Fibroblast of skin of left biceps (primary cell): ENCODE measurements around the gene UCKL1.

Experiments
- DNase-seq, 2 experiments: peaks; one replicate each; pipeline ENCODE4 v3.0.0-alpha.2; 2013; ENCODE audit warnings: low read depth in 2 of 2

Gene UCKL1

GRCh38 chr20:63959699-63960075, 3.5 kb upstream of the UCKL1 start:
- DNase-seq, result no peak

DNA sequence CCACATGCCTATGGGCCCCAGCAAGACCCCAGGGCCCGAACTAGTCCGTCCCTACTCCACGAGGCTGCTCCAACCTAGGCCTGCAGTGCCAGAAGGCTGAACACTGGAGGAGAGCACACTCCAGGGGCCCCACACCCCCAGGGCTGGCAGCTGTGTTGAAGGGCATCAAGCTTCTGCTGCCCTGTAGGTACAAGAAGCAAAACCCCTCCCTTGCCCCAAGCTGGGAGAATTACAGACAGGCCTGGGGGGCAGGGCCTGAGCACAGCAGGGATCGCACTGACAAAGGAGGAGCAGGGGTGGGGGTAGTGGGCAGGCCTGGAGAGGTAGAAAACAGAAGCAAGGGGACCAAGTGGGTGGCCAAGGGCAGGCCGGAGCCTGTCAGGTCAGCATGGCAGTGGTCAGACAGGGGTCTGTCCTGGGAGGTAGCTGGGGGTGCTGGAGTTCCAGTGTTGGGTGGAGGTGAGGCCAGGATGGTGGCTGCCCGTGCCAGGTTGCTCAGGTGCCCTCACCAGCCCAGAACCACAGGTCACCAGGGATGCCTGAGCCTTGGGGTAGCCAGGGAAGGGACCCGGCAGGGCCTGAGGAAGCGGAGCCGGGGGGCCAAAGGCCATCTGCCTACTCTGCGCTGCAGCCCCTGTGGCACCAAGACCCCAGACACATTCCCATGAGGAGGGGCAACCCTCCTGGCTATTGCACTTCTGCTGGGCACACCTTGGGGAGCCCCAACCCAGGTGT, 2.9 kb upstream of the UCKL1 start:
- DNase-seq, result no peak

DNA sequence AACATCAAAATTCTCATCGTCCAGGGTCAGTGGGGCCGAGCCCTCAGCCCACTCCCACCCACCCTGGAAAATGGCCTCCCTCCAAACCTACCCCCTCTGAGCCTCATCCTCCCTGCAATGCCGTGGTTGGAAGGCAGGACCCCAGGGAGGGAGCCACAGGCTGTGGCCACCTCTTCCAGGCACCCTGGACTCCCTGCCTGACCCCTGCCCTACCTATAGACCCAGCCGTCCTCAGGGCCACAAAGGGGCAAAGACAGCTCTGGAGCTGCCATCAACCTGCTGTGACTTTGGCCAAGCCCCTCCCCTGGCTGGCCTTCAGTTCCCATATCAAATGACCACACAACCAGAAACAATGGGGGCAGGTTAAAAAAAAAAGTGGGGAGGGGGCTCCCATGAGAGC, 2.3 kb upstream of the UCKL1 start:
- DNase-seq, result no peak

- DNase-seq, result no peak
Observed at GRCh38 chr20:63957690-63958441, 1.6 kb upstream of the UCKL1 start.

DNA sequence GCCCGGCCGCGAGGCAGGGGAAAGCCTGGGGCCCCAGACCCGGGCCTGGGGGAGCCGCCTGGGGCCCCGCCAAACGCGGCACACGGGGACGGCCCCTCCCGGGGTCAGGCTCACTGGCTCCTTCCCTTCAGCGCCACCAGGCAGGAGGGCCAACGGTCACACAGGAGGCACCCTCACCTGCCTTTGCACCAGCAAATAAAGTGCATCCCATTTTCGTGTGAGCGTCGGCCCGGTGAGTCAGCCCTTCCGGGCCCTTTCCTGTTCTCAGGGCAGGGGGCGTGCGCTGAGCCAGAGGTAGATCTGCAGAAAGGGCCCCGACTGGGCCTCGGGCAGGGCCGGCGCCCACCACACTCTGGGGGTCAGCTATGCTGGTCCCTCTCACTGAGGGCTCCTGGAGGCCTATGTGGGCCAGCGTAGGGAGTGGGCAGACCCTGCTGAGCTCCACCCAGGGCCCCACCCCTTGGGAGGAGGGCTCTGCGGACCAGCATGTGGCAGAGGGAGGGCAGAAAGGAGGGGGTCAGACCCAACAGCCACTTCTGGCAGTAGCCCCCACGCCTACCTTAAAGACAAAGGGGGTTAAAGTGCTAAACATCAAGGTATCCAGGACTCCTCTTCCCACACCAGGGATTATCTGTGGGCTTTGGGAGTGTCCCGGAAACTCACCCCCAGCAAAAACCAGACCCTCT, 931 bp upstream of the UCKL1 start:
- DNase-seq, result no peak

- DNase-seq, result no peak
Observed at GRCh38 chr20:63956664-63957003, 418 bp upstream of the UCKL1 start.

DNA sequence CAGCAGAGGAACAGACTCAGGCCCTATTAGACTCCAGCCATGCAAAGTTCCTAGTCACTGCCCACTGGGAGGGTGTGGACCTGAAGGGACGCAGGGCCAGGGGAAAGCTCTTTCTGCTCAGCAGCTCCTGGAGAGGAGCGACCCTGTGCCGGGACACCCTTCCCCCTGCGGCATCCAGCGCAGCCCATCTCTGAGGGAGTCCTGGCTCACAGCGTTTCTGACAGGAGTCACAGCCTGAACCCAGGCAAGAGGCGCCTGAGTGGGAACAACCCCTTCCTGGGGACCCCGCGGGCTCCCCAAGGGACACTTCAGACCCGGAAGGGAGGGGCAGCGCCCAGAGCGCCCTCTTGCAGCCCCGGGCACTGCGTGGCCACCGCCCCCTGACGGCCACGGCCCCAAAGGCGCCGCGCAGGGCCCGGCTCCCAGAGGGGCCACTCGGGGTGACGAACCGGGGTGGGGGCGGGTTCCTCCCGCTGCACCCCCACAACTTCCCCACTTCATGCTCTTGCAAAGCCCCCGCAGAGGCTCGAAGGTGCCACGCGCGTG, 862 bp downstream of the UCKL1 start:
- no peak for DNase-seq

GRCh38 chr20:63953764-63954429, 2.3 kb downstream of the UCKL1 start:
- DNase-seq, result no peak

DNA sequence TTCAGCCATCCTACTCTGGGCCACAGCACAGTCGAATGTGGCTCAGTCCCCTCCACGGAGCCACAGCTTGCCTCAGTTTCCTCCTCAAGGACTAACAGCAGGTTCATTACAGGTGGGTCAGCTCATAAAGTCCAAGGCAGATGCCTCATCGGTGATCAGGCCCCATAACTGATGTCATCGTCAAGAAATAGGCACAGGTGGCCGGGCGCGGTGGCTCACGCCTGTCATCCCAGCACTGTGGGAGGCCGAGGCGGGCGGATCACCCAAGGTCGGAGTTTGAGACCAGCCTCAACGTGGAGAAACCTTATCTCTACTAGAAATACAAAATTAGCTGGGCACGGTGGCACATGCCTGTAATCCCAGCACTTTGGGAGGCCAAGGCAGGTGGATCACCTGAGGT, 3.4 kb downstream of the UCKL1 start:
- DNase-seq, result no peak

DNA sequence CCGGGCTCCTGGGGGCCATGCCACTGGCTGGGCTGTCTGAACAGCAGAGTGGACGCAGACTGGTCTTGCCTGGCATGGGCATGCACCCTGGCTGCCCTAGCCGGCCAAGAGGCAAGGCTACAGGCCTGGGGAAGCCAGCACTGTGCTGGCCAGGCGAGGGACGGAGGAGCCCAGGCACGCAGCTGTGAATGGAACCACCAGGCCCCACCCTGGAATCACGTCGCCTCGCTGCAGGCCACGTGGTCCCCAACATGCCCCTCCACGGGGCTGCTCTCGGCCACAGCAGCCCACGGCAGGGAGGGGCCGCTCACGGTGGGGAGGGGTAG, 4.0 kb downstream of the UCKL1 start:
- DNase-seq, result no peak

DNA sequence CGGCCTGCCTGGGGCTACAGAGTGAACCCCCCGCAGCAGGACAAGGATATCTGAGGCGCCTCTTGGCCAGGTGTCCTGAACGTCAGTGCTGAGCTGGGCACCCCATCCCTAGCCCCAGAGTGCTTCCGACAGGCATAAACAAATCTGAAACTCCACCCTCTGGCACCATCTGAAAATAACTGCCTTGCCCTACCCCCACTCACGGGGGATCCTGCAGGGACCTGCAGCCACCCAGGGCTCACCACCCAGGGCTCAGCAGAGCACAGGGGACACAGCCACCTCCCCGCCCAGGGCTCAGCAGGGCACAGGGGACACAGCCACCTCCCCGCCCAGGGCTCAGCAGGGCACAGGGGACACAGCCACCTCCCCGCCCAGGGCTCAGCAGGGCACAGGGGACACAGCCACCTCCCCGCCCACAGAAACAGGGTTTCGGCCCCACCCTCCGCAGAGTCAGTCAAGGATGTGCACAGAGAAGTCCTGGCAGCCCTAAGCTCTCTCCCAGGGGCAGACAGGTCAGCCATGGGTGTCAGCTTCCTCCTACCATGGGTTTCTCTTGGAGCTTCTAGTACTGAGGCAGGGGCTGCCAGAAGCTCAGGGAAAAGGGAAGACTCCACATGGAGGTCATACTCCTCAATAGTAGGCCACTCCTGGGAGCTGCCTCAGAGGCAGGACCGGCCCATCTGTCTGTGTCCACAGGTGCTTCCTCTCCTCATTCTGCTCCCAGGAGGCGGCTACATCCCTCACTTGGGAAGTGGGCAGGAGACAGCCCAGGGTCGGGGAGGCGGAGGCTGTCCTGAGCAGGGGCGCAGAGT, 4.6 kb downstream of the UCKL1 start:
- DNase-seq, result no peak

DNA sequence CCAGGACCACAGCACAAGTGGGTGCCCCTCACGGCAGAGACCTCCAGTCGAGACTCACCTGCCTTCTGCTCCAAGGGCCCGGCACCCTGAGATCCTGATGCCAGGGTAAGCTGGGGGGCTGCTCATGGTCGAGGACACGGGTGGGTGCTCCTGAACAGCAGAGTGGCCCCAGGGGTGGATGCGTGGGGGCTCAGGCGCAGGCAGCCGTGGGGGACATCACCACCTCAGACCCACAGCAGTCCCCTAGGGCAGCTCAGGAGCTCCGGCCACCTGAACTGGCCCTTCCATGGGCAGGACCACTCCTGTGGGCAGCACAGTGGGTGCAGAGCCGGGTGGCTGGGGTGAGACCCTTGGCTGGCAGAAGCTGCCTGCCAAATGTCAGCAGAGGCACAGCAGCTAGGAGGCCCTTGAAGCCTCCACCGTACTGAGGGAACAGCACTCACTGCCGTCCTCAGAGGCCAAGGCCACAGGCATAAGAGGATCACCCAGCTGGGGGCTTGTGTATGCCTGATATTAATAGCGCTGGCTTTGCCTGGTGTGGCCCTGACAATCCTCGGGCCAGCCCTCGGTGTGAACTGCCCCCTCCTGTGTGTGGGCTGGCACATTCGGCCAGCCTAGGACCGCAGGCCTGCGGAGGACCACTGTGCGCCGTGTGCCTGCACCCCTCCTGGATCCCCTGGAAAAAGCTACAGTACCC, 5.4 kb downstream of the UCKL1 start:
- no peak for DNase-seq

DNA sequence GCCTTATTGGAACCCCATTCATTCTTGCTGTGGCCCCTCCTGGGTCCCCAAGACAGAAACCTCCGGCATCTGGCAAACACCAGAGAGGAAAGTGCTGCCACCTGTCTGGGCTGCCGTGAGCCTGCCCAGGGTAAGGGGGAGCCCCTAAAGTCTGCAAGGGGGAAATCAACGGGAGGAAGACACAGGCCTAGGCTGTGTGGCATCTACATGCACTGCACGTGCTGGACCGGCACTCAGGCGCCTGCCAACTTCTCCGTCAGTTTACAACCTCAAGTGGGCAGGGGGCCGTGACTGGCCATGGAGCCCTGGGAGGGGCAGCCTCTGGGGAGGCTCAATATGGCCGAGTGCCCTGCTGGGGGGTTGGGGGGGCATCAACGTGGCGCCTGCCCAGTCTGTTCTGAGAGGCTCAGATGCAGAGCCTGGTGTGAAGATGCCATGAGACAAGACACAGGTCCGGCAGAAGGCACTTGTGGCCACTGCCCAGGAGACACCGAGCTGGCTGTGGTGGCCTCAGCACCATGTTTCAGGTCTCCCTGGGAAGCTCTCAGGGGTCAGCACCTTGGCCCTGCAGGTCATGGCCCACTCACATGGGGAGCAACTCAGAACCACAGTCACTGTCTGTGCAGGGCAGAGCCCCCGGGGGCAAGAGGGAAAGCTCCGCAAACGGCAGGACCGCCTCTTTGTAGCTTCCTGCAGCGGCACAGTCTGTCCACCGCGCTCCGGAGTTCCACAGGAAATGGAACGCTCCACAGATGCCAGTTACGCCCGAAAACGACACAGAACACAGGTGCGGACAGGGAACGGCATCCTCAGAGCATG, 8.4 kb downstream of the UCKL1 start:
- no peak for DNase-seq

DNA sequence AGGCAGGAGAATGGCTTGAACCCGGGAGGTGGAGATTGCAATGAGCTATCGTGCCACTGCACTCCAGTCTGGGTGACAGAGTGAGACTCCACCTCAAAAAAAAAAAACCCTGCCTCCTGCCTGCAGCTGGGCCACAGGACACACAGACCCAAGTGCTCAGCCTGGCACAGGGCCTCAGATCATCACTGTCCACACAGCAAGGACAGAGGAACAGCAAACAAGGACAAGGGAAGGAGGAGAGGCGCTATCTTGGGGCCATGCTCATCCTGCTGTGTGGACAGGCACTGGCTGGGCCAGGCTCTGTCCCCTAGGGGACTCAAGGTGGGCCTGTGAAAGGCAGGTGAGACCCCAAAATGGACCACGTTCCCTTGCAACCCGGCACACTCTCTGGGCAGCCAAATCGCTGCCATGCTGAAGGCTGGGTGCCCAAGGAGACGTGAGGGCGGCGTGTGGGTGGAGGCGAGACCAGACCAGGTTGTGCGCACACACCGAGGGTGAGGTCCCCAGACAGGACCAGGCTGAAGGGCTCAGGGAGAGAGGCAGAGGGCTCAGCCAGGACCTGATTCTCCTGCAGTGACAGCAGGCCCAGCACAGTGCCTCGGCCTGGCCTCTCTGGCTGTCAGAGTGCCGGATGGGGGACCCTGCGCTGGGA, 9.1 kb downstream of the UCKL1 start:
- no peak for DNase-seq

DNA sequence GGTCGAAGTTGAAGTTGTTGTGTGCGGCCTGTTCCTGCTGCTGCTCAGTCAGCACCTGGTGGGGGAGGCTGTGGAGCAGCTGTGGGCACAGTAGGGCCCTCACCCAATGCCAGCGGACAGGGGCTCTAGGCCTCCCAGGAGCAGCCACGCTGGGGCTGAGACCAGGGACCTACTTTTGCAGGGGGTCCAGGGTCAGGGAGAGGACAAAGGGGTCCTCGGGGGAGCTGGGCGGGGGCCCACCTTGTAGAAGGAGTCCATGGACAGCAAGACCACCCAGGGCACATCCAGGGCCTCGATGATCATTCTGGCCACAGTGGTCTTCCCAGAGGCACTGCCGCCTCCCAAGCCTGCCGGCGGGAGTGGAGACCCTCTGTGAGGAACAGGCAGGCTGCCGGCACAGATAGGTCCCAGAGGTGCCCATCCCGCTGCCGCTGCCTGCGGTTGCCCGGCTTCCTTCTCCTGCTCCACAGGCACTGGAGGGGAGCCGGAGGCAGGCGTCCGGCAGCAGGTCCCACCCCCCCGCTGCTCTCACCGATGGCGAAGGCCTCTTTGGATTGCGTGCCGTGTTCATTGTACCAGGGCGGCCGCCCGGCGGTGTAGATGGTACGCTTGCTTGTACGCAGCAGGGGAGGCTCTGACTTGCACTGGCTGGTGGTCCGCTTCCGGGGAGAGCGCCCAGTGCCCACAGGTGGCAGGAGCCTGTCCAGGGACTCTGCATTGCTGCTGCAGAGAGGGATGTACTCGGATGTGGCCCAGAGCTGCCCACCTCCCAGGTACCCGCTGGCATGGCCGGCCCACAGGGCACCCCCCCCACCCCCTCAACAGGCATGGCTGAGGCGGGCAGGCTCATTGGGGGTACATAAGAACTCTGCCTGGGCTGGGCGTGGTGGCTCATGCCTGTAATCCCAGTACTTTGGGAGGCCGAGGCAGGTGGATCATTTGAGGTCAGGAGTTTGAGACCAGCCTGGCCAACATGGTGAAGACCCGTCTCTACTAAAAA, 10.0 kb downstream of the UCKL1 start:
- no peak for DNase-seq

GRCh38 chr20:63945031-63945658, 11.1 kb downstream of the UCKL1 start:
- no peak for DNase-seq

DNA sequence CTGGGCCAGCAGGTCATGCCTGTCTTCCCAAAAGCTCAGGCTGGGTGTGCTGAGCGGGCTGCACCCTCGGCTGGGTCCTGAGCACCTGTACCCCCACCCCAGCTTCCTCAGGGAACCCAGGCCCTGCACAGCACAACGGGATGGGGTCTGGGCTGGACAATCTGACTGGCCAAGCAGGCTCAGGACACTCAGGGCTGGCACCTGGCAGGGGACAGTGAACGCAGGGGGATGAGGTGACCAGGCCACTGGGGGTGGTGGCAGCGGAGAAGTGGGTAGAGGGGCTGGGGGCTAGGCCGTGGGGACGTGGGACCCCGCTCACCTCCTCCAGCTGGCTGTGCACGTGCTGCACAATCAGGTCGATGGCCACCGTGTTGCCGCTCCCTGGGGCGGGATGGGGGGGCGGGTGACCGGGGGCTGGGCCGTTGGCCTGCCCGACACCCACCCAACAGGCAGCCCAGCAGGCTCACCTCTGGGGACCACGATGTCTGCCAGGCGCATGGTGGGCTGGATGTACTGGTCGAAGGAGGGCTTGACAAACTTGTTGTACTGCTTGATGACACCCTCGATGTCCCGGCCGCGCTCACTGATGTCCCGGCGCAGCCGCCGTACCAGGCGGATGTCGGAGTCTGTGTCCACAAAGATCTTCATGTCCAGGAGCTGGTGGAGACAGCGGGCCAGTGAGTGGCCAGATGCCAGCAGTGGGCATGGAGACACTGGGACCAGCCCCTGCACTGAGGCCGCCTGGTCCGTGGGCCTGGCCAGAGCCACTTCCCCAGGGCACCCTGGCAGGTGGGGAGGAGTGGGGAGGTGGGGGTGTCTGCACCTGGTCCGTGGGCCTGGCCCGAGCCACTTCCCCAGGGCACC, 11.9 kb downstream of the UCKL1 start:
- no peak for DNase-seq
